IMR-90 (cell line): ENCODE measurements around the gene EIF4EBP2. TPM values are rescaled to one million over a fixed set of nuclear protein-coding genes. Genes with fewer than 3 reads are reported as not detected.

ENCODE experiments used
- ATAC-seq: fragments of 200-7000 bp; cut with Tn5 transposase; 2 replicates; pipeline ENCODE4 v1.9.1; 2020; ENCODE audit warnings: low read depth, mild to moderate bottlenecking, moderate library complexity
- BruUV-seq: library from RNA; stranded (reverse); fragments of 400-500 nt; replicated peaks from 2 replicates; lab custom pipeline; 2021; lab: Mats Ljungman, UMichigan
- CTCF ChIA-PET: fragments of 300-600 bp; formaldehyde crosslinking; extraction: SDS; loops from one replicate; lab custom pipeline; 2021; ENCODE audit warnings: antibody characterized with exemption; lab: Yijun Ruan, JAX
- POLR2A ChIA-PET: fragments of 300-600 bp; sonication (Branson Sonifier 250); formaldehyde crosslinking; loops from one replicate; lab custom pipeline; 2022; ENCODE audit warnings: antibody characterized with exemption; ENCODE audit not compliant: unreplicated experiment; lab: Charles Lee
- DNase-seq: peaks from one replicate; pipeline ENCODE4 v3.0.0; 2013
- H2AFZ ChIP-seq: replicated peaks from 2 replicates; pipeline ENCODE3; 2013; ENCODE audit warnings: low read length, mild to moderate bottlenecking; ENCODE audit not compliant: poor library complexity
- H2AK5ac ChIP-seq: 2 replicates; pipeline ENCODE4 v1.6.1; 2013; ENCODE audit warnings: low read depth, low read length, inconsistent platforms
- H2AK9ac ChIP-seq: replicated peaks from 2 replicates; pipeline ENCODE3; 2013; ENCODE audit warnings: mild to moderate bottlenecking, low read depth, low read length, moderate library complexity; ENCODE audit not compliant: poor library complexity
- H2BK120ac ChIP-seq: 2 replicates; pipeline ENCODE4 v1.6.1; 2013; ENCODE audit warnings: low read depth, low read length, inconsistent platforms
- H2BK15ac ChIP-seq: 3 replicates; pipeline ENCODE4 v1.6.1; 2013; ENCODE audit warnings: low read depth, low read length, inconsistent platforms
- H2BK20ac ChIP-seq: 2 replicates; pipeline ENCODE4 v1.6.1; 2013; ENCODE audit warnings: low read depth, mild to moderate bottlenecking, inconsistent platforms, low read length, moderate library complexity
- H2BK5ac ChIP-seq: 2 replicates; pipeline ENCODE4 v1.6.1; 2013; ENCODE audit warnings: mild to moderate bottlenecking, low read depth, low read length, inconsistent platforms; ENCODE audit not compliant: poor library complexity, severe bottlenecking
- H3K14ac ChIP-seq: replicated peaks from 2 replicates; pipeline ENCODE4 v1.6.1; 2013; ENCODE audit warnings: low read depth, low read length, inconsistent platforms
- H3K18ac ChIP-seq: 2 replicates; pipeline ENCODE4 v1.6.1; 2013; ENCODE audit warnings: low read depth, low read length, control low read depth
- H3K23ac ChIP-seq: 2 replicates; pipeline ENCODE4 v1.6.1; 2013; ENCODE audit warnings: low read depth, low read length, inconsistent platforms
- H3K27ac ChIP-seq: 2 replicates; pipeline ENCODE4 v1.5.1; 2013; ENCODE audit warnings: mild to moderate bottlenecking, control low read depth, low read length; ENCODE audit not compliant: insufficient read depth
- H3K27me3 ChIP-seq: 2 replicates; pipeline ENCODE4 v1.6.1; 2013; ENCODE audit warnings: low read length; ENCODE audit not compliant: control insufficient read depth, insufficient read depth
- H3K36me3 ChIP-seq: 2 replicates; pipeline ENCODE4 v1.6.1; 2013; ENCODE audit warnings: low read length, mixed read lengths; ENCODE audit not compliant: control insufficient read depth, insufficient read depth
- H3K4ac ChIP-seq: 2 replicates; pipeline ENCODE4 v1.6.1; 2013; ENCODE audit warnings: low read depth, low read length, inconsistent platforms
- H3K4me1 ChIP-seq: 2 replicates; pipeline ENCODE4 v1.6.1; 2013; ENCODE audit warnings: low read length, mixed read lengths; ENCODE audit not compliant: control insufficient read depth, insufficient read depth
- H3K4me2 ChIP-seq: 2 replicates; pipeline ENCODE4 v1.6.1; 2013; ENCODE audit warnings: low read depth, mild to moderate bottlenecking, control low read depth, low read length, moderate library complexity
- H3K4me3 ChIP-seq: 2 replicates; pipeline ENCODE4 v1.5.1; 2013; ENCODE audit warnings: low read depth, mild to moderate bottlenecking, control low read depth, low read length, moderate library complexity; ENCODE audit not compliant: insufficient read depth
- H3K56ac ChIP-seq: 2 replicates; pipeline ENCODE4 v1.6.1; 2013; ENCODE audit warnings: low read length, inconsistent platforms; ENCODE audit not compliant: insufficient read depth; ENCODE audit errors: extremely low read depth
- H3K79me1 ChIP-seq, 2 experiments: 2 replicates each; pipeline ENCODE4 v1.6.1; 2013; ENCODE audit warnings: low read length in 2 of 2, inconsistent platforms in 1 of 2, low read depth in 1 of 2
- H3K9ac ChIP-seq: 2 replicates; pipeline ENCODE4 v1.6.1; 2013; ENCODE audit warnings: low read depth, low read length, control low read depth
- H3K9me1 ChIP-seq: 2 replicates; pipeline ENCODE4 v1.6.1; 2013; ENCODE audit warnings: low read length, inconsistent platforms; ENCODE audit not compliant: insufficient read depth
- H3K9me3 ChIP-seq: 2 replicates; pipeline ENCODE4 v1.6.1; 2013; ENCODE audit warnings: low read length; ENCODE audit not compliant: control insufficient read depth, insufficient read depth
- H4K20me1 ChIP-seq: 2 replicates; pipeline ENCODE4 v1.6.1; 2013; ENCODE audit warnings: low read length, inconsistent platforms; ENCODE audit not compliant: insufficient read depth
- H4K5ac ChIP-seq: 2 replicates; pipeline ENCODE4 v1.6.1; 2013; ENCODE audit warnings: mild to moderate bottlenecking, low read depth, low read length, control low read depth
- H4K8ac ChIP-seq, 2 experiments: 2 replicates each; pipeline ENCODE4 v1.6.1; 2013; ENCODE audit warnings: low read depth in 2 of 2, low read length in 2 of 2, control low read depth in 1 of 2, inconsistent platforms in 1 of 2
- H4K91ac ChIP-seq: 2 replicates; pipeline ENCODE4 v1.6.1; 2013; ENCODE audit warnings: low read depth, low read length, inconsistent platforms; ENCODE audit not compliant: insufficient read depth
- BHLHE40 ChIP-seq: fragments of 150-350 bp; IDR thresholded peaks from 2 replicates; pipeline ENCODE4 v1.6.1; 2016; ENCODE audit warnings: mild to moderate bottlenecking, low read depth, low read length
- CHD1 ChIP-seq: IDR thresholded peaks from 2 replicates; pipeline ENCODE4 v1.6.1; 2012; ENCODE audit warnings: low read depth, low read length, improper control_type of control experiment
- FOS ChIP-seq: fragments of 150-350 bp; IDR thresholded peaks from 2 replicates; pipeline ENCODE4 v1.6.1; 2016; ENCODE audit warnings: low read depth, low read length
- NFE2L2 ChIP-seq: fragments of 150-350 bp; IDR thresholded peaks from 2 replicates; pipeline ENCODE4 v1.6.1; 2016; ENCODE audit warnings: low read depth, mild to moderate bottlenecking, low read length
- POLR2A ChIP-seq: IDR thresholded peaks from 2 replicates; pipeline ENCODE4 v1.6.1; 2012; ENCODE audit warnings: mild to moderate bottlenecking, low read depth, low read length
- RAD21 ChIP-seq: IDR thresholded peaks from 2 replicates; pipeline ENCODE4 v1.6.1; 2012; ENCODE audit warnings: low read length, improper control_type of control experiment
- RFX5 ChIP-seq: IDR thresholded peaks from 2 replicates; pipeline ENCODE4 v1.8.0; 2012; ENCODE audit warnings: low read depth, mild to moderate bottlenecking, low read length, moderate library complexity
- WGBS, 2 experiments: methylation state at CpG; one replicate each; pipeline versions ENCODE4 v1.1.5 to v1.1.7; 2013; ENCODE audit warnings: missing lambda C conversion rate in 2 of 2; ENCODE audit not compliant: insufficient read length in 1 of 2; ENCODE audit errors: extremely low coverage in 2 of 2; 5-methylcytosine and 5-hydroxymethylcytosine counted together
- dilution Hi-C: fragments of 300-500 bp; cut with HindIII; formaldehyde crosslinking; loops from one replicate; pipeline ENCODE4 v1.14.3; 2018; ENCODE audit warnings: low sequenced_read_pairs; ENCODE audit not compliant: unreplicated experiment
- in situ Hi-C: fragments of 300-500 bp; cut with MboI; formaldehyde crosslinking; loops from 3 replicates; pipeline ENCODE4 v1.14.3; 2019; ENCODE audit warnings: low sequenced_read_pairs, inconsistent platforms, mixed read lengths
- intact Hi-C: fragments of 100-400 bp; cut with micrococcal nuclease; formaldehyde crosslinking; loops from 2 replicates; pipeline ENCODE4 v1.10.0; 2022
- polyA plus RNA-seq, 3 experiments: library from polyadenylated mRNA; depleted of rRNA; stranded (reverse); fragments of >200 nt; gene quantifications; 2 replicates each; pipeline ENCODE4 v1.2.3, GENCODE V29; 2012; ENCODE audit warnings: low replicate concordance in 1 of 3
- total RNA-seq: library from RNA; depleted of rRNA; stranded (reverse); fragments of >200 nt; gene quantifications from 2 replicates; pipeline ENCODE4 v1.2.3, GENCODE V29; 2012

EIF4EBP2 gene
- total and polyA plus RNA-seq, 2 of the 4 experiments (the other 2 are of a cell fraction): 13.7 to 15.6 TPM

DNA sequence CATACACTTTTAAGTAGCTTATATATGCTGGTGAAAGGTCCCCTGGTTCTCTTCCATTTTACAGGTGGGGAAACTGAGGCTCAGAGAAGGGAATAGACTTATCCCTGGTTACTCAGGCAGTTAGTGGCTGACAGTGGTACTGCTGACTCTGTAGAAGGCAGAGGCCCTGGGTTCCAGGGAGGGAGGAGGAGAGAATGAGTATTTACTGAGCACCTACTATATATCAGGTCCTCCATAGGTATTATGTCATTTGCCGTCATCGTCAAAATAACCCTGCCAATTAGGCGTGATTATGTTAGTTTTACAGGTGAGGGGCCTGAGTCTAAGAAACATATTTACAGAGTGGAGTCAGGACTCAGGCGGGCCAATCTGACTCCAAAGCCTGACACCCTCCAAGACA lies 61.3 kb downstream of the EIF4EBP2 start:
- Histone ChIP-seq H3K27me3 (peaks cover 44% of the 10 kb centered on the region), H3K56ac (no peak overlapping the region), H4K5ac (no peak overlapping the region), H3K36me3 (no peaks in the 10 kb centered on the region), H2AFZ (no peak overlapping the region), H3K4me3 (no peak overlapping the region), H2BK120ac (no peak overlapping the region), H3K4me1 (no peaks in the 10 kb centered on the region), H3K18ac (no peak overlapping the region), H3K4ac (no peak overlapping the region), H4K20me1 (no peaks in the 10 kb centered on the region), H3K9ac (no peak overlapping the region), H2BK20ac (no peak overlapping the region), H3K9me3 (no peaks in the 10 kb centered on the region), H4K91ac (no peak overlapping the region), H3K9me1 (no peaks in the 10 kb centered on the region), H2BK5ac (no peak overlapping the region), H3K4me2 (no peak overlapping the region), H3K14ac (no peak overlapping the region), H4K8ac (no peak overlapping the region), H3K27ac (no peak overlapping the region), H3K79me1 (no peaks in the 10 kb centered on the region), H3K23ac (no peak overlapping the region), H2AK9ac (peak overlapping the region; percentile 55), H2BK15ac (no peak overlapping the region), H2AK5ac (no peak overlapping the region)
- ATAC-seq: no peak
- no TSS peak for BruUV-seq
- intact Hi-C loops (no loop called here), dilution Hi-C loops (no loop called here), in situ Hi-C loops (no loop called here)
- WGBS, 2 experiments: no CpG with 5 or more reads among the region's 4 CpGs
- ChIA-PET CTCF (no interaction called here), POLR2A (no interaction called here)
- TF ChIP-seq CHD1 (no peak), POLR2A (no peak), BHLHE40 (no peak), FOS (no peak), RFX5 (no peak), RAD21 (no peak), NFE2L2 (no peak)
- no peak for DNase-seq
